ENCODE results near the gene FAM83C.

DNA sequence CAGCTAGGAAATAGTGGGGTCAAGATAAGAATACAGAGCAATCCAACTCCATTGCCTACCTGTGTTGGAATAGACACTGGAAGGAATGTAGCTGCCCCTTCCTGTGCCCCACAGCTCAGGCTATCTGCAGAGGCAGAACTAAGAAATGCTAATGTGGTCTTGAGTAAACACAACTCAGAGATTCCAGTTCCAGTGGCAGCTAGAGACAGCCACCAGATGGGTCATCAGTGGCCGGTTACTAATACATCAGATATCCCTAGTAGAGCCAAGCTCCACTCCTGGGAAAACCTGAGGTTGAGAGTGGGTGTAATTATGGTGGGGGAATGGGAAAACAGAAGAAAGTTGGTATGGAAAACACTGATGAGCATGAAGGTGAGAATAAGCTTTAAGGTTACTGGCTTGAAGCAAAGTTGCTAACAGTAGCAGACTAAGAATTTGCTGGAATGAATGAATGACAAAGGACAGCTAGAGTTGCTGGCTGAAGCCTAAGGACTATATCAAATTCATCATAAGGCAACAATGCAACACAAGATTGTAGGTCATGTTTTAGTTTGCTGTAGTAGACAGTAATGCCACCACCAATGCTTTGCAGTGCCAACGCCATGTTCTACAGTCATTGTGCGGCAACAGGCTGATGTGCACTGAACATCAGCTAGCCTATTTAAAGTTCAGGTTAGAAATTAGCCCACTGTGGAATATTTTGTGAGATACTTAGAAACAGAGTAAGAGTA lies 28.3 kb upstream of the FAM83C start:
- TF ChIP-seq, protein P1, sequence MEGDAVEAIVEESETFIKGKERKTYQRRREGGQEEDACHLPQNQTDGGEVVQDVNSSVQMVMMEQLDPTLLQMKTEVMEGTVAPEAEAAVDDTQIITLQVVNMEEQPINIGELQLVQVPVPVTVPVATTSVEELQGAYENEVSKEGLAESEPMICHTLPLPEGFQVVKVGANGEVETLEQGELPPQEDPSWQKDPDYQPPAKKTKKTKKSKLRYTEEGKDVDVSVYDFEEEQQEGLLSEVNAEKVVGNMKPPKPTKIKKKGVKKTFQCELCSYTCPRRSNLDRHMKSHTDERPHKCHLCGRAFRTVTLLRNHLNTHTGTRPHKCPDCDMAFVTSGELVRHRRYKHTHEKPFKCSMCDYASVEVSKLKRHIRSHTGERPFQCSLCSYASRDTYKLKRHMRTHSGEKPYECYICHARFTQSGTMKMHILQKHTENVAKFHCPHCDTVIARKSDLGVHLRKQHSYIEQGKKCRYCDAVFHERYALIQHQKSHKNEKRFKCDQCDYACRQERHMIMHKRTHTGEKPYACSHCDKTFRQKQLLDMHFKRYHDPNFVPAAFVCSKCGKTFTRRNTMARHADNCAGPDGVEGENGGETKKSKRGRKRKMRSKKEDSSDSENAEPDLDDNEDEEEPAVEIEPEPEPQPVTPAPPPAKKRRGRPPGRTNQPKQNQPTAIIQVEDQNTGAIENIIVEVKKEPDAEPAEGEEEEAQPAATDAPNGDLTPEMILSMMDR (IDR thresholded peaks at IDR 0.05), result no peak
- TF ChIP-seq POLR2AphosphoS5 (IDR thresholded peaks at IDR 0.05), result no peak
